Mesodermal cell (in vitro differentiated cells): Measurements from ENCODE around the gene ZDHHC14.

Source experiments
- H3K27ac ChIP-seq: 2 replicates; pipeline ENCODE4 v1.7.0; 2013; ENCODE audit warnings: mild to moderate bottlenecking, low read depth, low read length, moderate library complexity; ENCODE audit not compliant: severe bottlenecking
- H3K36me3 ChIP-seq: 2 replicates; pipeline ENCODE4 v1.7.1; 2013; ENCODE audit warnings: mild to moderate bottlenecking, low read length, moderate library complexity; ENCODE audit not compliant: control insufficient read depth, insufficient read depth
- H3K4me1 ChIP-seq: one replicate; pipeline ENCODE4 v1.7.1; 2013; ENCODE audit warnings: mild to moderate bottlenecking, low read length; ENCODE audit not compliant: insufficient read depth, control insufficient read depth, poor library complexity, severe bottlenecking
- H3K4me3 ChIP-seq: 2 replicates; pipeline ENCODE4 v1.7.0; 2013; ENCODE audit warnings: low read length, control low read depth, mild to moderate bottlenecking; ENCODE audit not compliant: insufficient read depth, poor library complexity, severe bottlenecking; ENCODE audit errors: extremely low read depth
- H3K9me3 ChIP-seq: 2 replicates; pipeline ENCODE4 v1.7.1; 2013; ENCODE audit warnings: mild to moderate bottlenecking, low read length, moderate library complexity; ENCODE audit not compliant: control insufficient read depth
- WGBS, 2 experiments: methylation state at CpG; one replicate each; pipeline ENCODE4 v1.1.5; 2013; ENCODE audit warnings: missing lambda C conversion rate in 2 of 2; ENCODE audit not compliant: insufficient coverage in 2 of 2; 5-methylcytosine and 5-hydroxymethylcytosine counted together

Gene ZDHHC14

DNA sequence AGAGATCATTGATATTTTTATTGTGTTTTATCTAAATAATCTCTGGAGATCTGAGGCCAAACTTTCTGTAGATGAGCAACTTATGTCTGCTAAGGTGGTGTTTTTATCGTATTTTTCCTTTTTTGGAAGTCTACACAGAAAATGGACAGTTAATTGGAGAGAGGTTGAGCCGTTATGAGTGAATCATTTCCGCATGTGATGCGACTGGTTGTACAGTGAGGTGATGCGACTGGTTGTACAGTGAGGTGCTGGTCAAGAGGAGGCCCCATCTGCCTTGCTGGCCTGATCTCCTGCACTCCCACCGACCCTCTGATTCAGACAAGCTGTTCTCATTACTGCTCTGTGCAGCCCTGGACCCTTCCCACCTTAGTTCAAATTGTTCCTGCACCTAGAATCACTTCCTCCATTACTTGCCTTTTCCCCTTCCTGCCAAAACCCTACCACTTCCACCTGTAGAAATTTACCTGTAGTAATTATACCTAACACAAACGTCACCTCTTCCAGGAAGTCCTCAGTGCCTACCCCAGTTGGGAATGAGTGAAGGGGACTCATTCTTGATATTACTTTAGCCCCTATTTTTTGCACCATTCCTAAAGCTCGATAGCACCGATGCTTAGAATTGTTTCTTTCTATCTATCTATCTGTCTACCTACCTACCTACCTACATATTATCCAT, 100.3 kb downstream of the ZDHHC14 start:
- H3K4me1 ChIP-seq, result no peaks in the 10 kb centered on the region
- H3K9me3 ChIP-seq, result no peaks in the 10 kb centered on the region
- 93 to 94% methylated on average over 4 to 6 of the region's 9 CpGs for WGBS, 2 experiments
- H3K36me3 ChIP-seq, result no peaks in the 10 kb centered on the region
- no peak overlapping the region for H3K4me3 ChIP-seq
- no peak overlapping the region for H3K27ac ChIP-seq

- no CpG with 5 or more reads among the region's 4 CpGs for WGBS, 2 experiments
- no peaks in the 10 kb centered on the region for H3K4me1 ChIP-seq
- H3K36me3 ChIP-seq, result no peaks in the 10 kb centered on the region
- no peak overlapping the region for H3K27ac ChIP-seq
- H3K9me3 ChIP-seq, result no peaks in the 10 kb centered on the region
- H3K4me3 ChIP-seq, result no peak overlapping the region
Measured at GRCh38 chr6:157481865-157482249, 100.9 kb downstream of the ZDHHC14 start.

DNA sequence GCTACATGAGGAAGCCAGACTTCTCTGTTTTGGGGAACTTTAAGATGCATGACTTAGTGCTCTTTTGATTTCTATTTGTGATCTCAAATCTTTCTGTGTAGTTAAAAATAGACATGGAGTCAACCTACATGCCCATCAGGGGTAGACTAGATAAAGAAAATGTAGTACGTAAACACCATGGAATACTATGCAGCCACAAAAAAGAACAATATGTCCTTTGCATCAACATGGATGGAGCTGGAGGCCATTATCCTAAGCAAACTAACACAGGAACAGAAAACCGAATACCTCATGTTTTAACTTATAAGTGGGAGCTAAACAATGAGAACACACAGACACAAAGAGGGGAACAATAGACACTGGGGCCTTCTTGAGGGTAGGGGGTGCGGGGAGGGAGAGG, 102.8 kb downstream of the ZDHHC14 start:
- Histone ChIP-seq H3K27ac (no peak overlapping the region), H3K4me1 (no peaks in the 10 kb centered on the region)
- 86 to 100% methylated on average over 1 to 2 of the region's 3 CpGs for WGBS, 2 experiments

DNA sequence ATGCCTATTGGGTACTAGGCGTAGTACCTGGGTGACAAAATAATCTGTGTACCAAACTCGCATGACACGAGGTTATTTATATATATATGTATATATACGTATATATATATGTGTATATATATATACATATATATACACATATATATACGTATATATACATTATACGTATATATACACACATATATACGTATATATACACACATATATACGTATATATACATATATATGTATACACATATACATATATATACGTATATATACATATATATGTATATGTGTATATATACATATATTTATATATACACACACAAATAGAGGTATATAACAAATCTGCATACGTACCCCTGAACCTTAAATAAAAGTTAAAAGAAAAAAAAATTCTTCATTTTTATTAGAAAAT, 103.2 kb downstream of the ZDHHC14 start:
- no CpG with 5 or more reads among the region's 10 CpGs for WGBS, 2 experiments

More for the DNA sequence above, 102.8 kb downstream of the ZDHHC14 start:
- Histone ChIP-seq H3K9me3 (no peaks in the 10 kb centered on the region), H3K4me3 (no peak overlapping the region), H3K36me3 (no peaks in the 10 kb centered on the region)

DNA sequence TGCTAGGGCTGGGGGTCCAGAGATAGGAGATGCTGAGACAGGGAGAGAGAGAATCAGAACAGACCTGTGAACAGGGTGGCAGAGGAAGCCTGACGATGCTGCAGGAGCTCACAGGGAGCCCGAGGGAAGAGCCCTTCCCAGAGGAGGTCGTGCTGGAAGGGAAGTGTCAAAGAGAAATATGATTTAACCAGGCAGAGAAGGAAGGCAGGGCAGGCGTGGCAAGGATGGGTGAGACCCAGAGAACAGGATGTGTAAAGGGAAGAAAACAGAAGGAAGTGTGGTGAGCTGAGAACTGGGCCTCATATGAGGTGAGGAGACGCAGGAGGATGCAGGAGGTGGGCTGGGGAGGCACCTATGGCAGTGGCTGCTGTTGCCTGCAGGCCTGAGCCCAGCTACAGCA, 105.6 kb downstream of the ZDHHC14 start:
- WGBS, 2 experiments, result 77 to 87% methylated on average over 5 of the region's 5 CpGs
- no peak overlapping the region for H3K27ac ChIP-seq
- no peak overlapping the region for H3K4me3 ChIP-seq
- no peaks in the 10 kb centered on the region for H3K4me1 ChIP-seq
- H3K9me3 ChIP-seq, result no peaks in the 10 kb centered on the region
- H3K36me3 ChIP-seq, result no peaks in the 10 kb centered on the region

More for the DNA sequence above, 103.2 kb downstream of the ZDHHC14 start:
- Histone ChIP-seq H3K27ac (no peak overlapping the region), H3K4me3 (no peak overlapping the region), H3K4me1 (no peaks in the 10 kb centered on the region), H3K9me3 (no peaks in the 10 kb centered on the region), H3K36me3 (no peaks in the 10 kb centered on the region)

DNA sequence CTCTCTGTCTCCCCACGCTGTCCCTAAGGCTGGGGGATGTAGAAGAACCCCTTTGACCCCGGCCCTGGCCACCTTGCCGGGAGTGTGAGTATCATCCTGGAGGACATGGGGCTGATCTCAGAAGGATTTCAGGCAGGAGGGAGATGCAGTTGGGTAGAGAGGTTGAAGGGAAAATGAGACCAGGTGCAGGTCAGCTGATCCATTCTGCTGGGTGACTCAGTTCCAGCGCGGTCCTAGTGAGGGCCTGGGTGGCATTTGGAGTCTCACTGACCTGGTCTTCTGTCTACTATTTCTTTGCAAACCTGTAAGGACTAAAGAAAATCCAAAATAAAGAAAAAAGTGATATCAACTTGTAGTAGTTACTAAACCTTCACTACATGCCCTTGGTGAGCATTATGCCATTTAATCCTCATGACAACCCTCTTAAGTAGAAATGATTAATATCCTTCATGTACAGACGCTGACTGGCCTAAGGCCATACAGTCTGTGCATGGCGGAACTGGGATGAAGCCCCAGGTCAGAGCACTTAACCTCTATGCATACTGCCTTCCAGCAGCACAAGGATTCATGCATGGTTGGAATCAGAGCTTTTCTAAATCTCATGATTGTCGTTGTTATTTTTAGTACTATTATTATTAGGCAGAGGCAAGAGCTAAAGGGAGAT, 106.3 kb downstream of the ZDHHC14 start:
- H3K9me3 ChIP-seq, result no peaks in the 10 kb centered on the region
- H3K27ac ChIP-seq, result no peak overlapping the region
- H3K4me1 ChIP-seq, result no peaks in the 10 kb centered on the region
- 87 to 91% methylated on average over 4 to 7 of the region's 8 CpGs for WGBS, 2 experiments
- no peak overlapping the region for H3K4me3 ChIP-seq
- no peaks in the 10 kb centered on the region for H3K36me3 ChIP-seq

- Histone ChIP-seq H3K27ac (no peak overlapping the region), H3K4me1 (no peaks in the 10 kb centered on the region), H3K4me3 (no peak overlapping the region), H3K9me3 (no peaks in the 10 kb centered on the region), H3K36me3 (no peaks in the 10 kb centered on the region)
- WGBS, 2 experiments, result 71 to 87% methylated on average over 4 to 6 of the region's 10 CpGs
Measured at GRCh38 chr6:157488058-157488457, 107.1 kb downstream of the ZDHHC14 start.

DNA sequence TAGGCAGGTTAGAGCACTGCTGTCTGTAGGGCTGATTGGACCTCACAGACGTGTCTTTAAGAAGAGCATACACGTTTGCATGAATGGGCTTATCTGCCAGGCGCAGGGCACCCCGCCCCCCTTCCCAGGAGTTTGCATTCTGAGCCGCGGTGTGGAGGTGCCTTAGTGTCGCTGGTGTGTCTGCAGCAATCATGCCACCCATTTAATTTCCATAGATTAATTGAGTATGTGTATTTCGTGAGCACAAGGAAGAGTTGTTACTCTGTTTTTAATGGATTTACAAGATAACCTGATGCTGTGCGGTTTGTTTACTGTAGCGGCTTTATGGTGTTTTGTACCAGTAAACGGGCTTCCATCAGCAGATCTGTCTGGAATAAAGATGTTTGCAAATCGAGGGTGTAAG, 107.7 kb downstream of the ZDHHC14 start:
- no peaks in the 10 kb centered on the region for H3K36me3 ChIP-seq
- no peaks in the 10 kb centered on the region for H3K4me1 ChIP-seq
- WGBS, 2 experiments, result 66 to 81% methylated on average over 6 of the region's 12 CpGs
- H3K27ac ChIP-seq, result no peak overlapping the region
- H3K9me3 ChIP-seq, result no peaks in the 10 kb centered on the region
- H3K4me3 ChIP-seq, result no peak overlapping the region

- Histone ChIP-seq H3K4me1 (no peaks in the 10 kb centered on the region), H3K4me3 (no peak overlapping the region), H3K9me3 (no peaks in the 10 kb centered on the region), H3K27ac (no peak overlapping the region), H3K36me3 (no peaks in the 10 kb centered on the region)
- WGBS, 2 experiments, result 91 to 93% methylated on average over 6 to 11 of the region's 16 CpGs
Measured at GRCh38 chr6:157490611-157491269, 109.8 kb downstream of the ZDHHC14 start.

DNA sequence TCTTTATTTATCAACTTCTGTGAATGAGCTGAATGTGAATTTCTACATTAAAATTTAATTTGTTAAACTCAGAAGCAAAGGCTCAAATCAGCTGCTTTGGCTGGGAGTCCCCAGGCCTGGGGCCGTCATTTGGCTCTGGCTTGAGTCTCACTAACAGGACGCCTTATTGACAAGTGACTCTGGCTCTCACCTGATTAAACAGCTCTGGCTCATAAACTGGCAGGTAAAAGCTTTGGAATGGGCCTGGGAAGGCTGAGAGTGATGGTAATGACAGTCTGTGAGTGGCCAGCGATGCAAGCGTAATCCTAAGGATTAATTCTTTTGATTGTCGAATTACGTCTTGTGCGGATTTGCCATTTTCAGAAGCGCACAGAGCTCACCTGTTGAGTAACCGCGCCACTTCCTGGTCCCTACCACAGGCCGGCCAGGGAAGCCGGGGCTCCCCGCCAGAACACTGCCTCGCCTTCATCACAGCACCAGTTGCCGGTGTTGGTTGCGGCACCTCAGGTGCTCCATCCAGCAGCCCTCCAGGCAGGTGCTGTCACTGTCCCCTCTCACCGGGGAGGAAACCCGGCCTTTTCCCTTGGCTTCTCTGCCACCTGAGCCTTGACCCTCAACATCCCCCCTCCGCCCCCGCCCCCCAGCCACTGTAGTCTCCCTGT, 110.7 kb downstream of the ZDHHC14 start:
- H3K4me1 ChIP-seq, result no peaks in the 10 kb centered on the region
- no peak overlapping the region for H3K27ac ChIP-seq
- no peak overlapping the region for H3K4me3 ChIP-seq
- peaks cover 5% of the 10 kb centered on the region for H3K9me3 ChIP-seq
- 86 to 94% methylated on average over 13 to 18 of the region's 20 CpGs for WGBS, 2 experiments
- no peaks in the 10 kb centered on the region for H3K36me3 ChIP-seq
